Measurements from ENCODE around the gene ROBO2. TPM values are rescaled to one million over a fixed set of nuclear protein-coding genes. Genes with fewer than 3 reads are reported as not detected.

The ROBO2 gene
- total and polyA plus RNA-seq, 8 donors, result 0.65 to 4.3 (median 1.6) TPM

GRCh38 chr3:77342688-77343087 lies 302.8 kb downstream of the ROBO2 start:
- intact Hi-C loops (cut with DNase I), result no loop called here
- Histone ChIP-seq H3K36me3 (no peaks in the 10 kb centered on the region), H3K9me3 (no peaks in the 10 kb centered on the region), H3K27ac (no peak overlapping the region), H3K4me1 (no peaks in the 10 kb centered on the region), H3K27me3 (no peaks in the 10 kb centered on the region), H3K4me3 (no peak overlapping the region)
- FAIRE-seq (no peak), ATAC-seq (no peak), DNase-seq (no peak)
- no peak for TF ChIP-seq CTCF (IDR thresholded peaks at IDR 0.05)
- WGBS, 2 donors, result 73 to 78% methylated on average over 5 of the region's 5 CpGs

- TF ChIP-seq CTCF (IDR thresholded peaks at IDR 0.05), result no peak
- Histone ChIP-seq H3K27me3 (no peaks in the 10 kb centered on the region), H3K9me3 (no peaks in the 10 kb centered on the region), H3K4me1 (no peaks in the 10 kb centered on the region), H3K27ac (no peak overlapping the region), H3K4me3 (no peak overlapping the region), H3K36me3 (no peaks in the 10 kb centered on the region)
- DNase-seq, result no peak
- no peak for FAIRE-seq
- no peak for ATAC-seq
- intact Hi-C loops (cut with DNase I), result no loop called here
- 60 to 65% methylated on average over 2 of the region's 2 CpGs for WGBS, 2 donors
Observed at GRCh38 chr3:77345009-77345408, 305.1 kb downstream of the ROBO2 start.

- intact Hi-C loops (cut with DNase I), result no loop called here
- FAIRE-seq, result no peak
- no peak overlapping the region for H3K4me3 ChIP-seq
- WGBS, 2 donors, result 39 to 50% methylated on average over 6 of the region's 6 CpGs
- H3K27me3 ChIP-seq, result no peaks in the 10 kb centered on the region
- H3K9me3 ChIP-seq, result no peaks in the 10 kb centered on the region
- H3K4me1 ChIP-seq, result no peaks in the 10 kb centered on the region
- ATAC-seq, result peak in 1 of 4 donors; percentile 31
- peak in 1 of 4 donors; percentile 9 for TF ChIP-seq CTCF (IDR thresholded peaks at IDR 0.05)
- DNase-seq, result peak in 1 of 6 donors; percentile 10
- H3K36me3 ChIP-seq, result no peaks in the 10 kb centered on the region
- no peak overlapping the region for H3K27ac ChIP-seq
Observed at GRCh38 chr3:77348244-77348855, 308.5 kb downstream of the ROBO2 start.

GRCh38 chr3:77354958-77355357 lies 315.1 kb downstream of the ROBO2 start:
- DNase-seq (no peak), ATAC-seq (no peak), FAIRE-seq (no peak)
- Histone ChIP-seq H3K27me3 (no peaks in the 10 kb centered on the region), H3K9me3 (no peaks in the 10 kb centered on the region), H3K36me3 (no peaks in the 10 kb centered on the region), H3K4me1 (no peaks in the 10 kb centered on the region), H3K27ac (no peak overlapping the region), H3K4me3 (no peak overlapping the region)
- intact Hi-C loops (cut with DNase I), result no loop called here
- TF ChIP-seq CTCF (IDR thresholded peaks at IDR 0.05), result no peak

GRCh38 chr3:77362936-77363335 lies 323.0 kb downstream of the ROBO2 start:
- H3K27ac ChIP-seq, result no peak overlapping the region
- intact Hi-C loops (cut with DNase I), result no loop called here
- DNase-seq (no peak), FAIRE-seq (no peak), ATAC-seq (no peak)
- WGBS, 2 donors, result 81 to 89% methylated on average over 1 of the region's 1 CpG
- TF ChIP-seq CTCF (IDR thresholded peaks at IDR 0.05), result no peak
- H3K27me3 ChIP-seq, result no peaks in the 10 kb centered on the region
- H3K36me3 ChIP-seq, result no peaks in the 10 kb centered on the region
- no peaks in the 10 kb centered on the region for H3K4me1 ChIP-seq
- H3K4me3 ChIP-seq, result no peak overlapping the region
- no peaks in the 10 kb centered on the region for H3K9me3 ChIP-seq

All from pancreas (tissue), 10 donors.